ENCODE measurements around the gene C9orf50.

- TF ChIP-seq CTCF (IDR thresholded peaks at IDR 0.05) (no peak), POLR2A (IDR thresholded peaks at IDR 0.05) (no peak), EP300 (IDR thresholded peaks at IDR 0.05) (no peak)
Observed at GRCh38 chr9:129612123-129612522, 8.8 kb downstream of the C9orf50 start.

Data from sigmoid colon (tissue), 4 donors.